ENCODE measurements around the gene SLC39A11. TPM values are rescaled to one million over a fixed set of nuclear protein-coding genes. Genes with fewer than 3 reads are reported as not detected.
A peak's percentile ranks its signal among the peaks of the same experiment; 100 is the strongest.

The SLC39A11 gene
- total RNA-seq, 1 experiment from 2014 or later, result 18.9 TPM

DNA sequence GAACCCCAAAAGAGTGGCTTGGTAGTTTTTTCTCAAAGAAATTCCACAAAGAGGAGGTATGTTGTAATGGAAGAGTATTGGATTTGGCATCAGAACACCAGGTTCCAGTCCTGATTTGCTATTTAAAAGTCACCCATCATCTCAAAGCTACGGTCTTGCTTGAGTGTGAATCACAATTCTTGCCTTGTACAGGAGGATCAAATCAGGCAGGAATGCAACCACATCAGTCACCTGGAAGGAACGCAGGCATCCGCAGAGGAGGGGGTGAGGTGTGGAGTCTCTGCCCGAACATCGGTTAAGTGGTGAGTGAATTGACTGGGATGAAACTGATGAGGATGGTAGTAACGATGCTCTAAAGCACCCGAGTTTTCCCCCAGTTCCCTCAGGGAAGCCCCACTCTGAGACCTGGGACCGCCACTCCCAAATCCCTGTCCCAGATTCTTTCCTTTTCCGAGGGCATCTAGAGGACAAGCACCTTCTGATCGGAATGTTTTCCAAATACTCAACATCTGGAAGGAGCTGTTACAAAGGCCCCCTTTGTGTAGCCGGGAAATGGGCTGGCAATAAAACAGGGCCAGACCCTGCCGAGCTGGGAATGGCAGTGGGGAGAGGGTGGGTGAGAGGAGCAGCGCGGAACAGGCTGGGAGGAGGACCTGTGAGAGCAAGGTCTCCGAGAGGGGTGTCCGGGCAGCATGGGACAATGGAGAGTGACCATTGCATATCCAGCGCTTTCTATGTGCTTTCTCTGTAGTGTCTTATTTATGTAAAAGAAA is 469.6 kb downstream of the SLC39A11 start:
- POLR2A ChIA-PET, result no interaction called here
- ATAC-seq (peak; percentile 58; the same call in 1 of the 2 replicates), DNase-seq (ENCODE audit: low spot score) (no peak)
- Mint-ChIP-seq H3K4me3 (no peak overlapping the region), H3K27ac (no peak overlapping the region), H3K4me1 (peaks cover 22% of the 10 kb centered on the region), H3K36me3 (no peaks in the 10 kb centered on the region), H3K9me3 (peaks cover 25% of the 10 kb centered on the region), H3K27me3 (ENCODE audit: low read depth) (no peaks in the 10 kb centered on the region; the same call in none of the 2 replicates)
- CTCF ChIA-PET, result interaction anchor here (1.3 to 2.7 kb wide), 2 partner anchors 62 to 66 kb away, joined by 3 to 13 read pairs; no protein-coding TSS in a partner anchor
- TF ChIP-seq, protein P1, sequence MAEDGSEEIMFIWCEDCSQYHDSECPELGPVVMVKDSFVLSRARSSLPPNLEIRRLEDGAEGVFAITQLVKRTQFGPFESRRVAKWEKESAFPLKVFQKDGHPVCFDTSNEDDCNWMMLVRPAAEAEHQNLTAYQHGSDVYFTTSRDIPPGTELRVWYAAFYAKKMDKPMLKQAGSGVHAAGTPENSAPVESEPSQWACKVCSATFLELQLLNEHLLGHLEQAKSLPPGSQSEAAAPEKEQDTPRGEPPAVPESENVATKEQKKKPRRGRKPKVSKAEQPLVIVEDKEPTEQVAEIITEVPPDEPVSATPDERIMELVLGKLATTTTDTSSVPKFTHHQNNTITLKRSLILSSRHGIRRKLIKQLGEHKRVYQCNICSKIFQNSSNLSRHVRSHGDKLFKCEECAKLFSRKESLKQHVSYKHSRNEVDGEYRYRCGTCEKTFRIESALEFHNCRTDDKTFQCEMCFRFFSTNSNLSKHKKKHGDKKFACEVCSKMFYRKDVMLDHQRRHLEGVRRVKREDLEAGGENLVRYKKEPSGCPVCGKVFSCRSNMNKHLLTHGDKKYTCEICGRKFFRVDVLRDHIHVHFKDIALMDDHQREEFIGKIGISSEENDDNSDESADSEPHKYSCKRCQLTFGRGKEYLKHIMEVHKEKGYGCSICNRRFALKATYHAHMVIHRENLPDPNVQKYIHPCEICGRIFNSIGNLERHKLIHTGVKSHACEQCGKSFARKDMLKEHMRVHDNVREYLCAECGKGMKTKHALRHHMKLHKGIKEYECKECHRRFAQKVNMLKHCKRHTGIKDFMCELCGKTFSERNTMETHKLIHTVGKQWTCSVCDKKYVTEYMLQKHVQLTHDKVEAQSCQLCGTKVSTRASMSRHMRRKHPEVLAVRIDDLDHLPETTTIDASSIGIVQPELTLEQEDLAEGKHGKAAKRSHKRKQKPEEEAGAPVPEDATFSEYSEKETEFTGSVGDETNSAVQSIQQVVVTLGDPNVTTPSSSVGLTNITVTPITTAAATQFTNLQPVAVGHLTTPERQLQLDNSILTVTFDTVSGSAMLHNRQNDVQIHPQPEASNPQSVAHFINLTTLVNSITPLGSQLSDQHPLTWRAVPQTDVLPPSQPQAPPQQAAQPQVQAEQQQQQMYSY (CRISPR knock-in tag; IDR thresholded peaks at IDR 0.05), result peak; percentile 70
- TF ChIP-seq RORB (CRISPR knock-in tag; IDR thresholded peaks at IDR 0.05), result no peak

DNA sequence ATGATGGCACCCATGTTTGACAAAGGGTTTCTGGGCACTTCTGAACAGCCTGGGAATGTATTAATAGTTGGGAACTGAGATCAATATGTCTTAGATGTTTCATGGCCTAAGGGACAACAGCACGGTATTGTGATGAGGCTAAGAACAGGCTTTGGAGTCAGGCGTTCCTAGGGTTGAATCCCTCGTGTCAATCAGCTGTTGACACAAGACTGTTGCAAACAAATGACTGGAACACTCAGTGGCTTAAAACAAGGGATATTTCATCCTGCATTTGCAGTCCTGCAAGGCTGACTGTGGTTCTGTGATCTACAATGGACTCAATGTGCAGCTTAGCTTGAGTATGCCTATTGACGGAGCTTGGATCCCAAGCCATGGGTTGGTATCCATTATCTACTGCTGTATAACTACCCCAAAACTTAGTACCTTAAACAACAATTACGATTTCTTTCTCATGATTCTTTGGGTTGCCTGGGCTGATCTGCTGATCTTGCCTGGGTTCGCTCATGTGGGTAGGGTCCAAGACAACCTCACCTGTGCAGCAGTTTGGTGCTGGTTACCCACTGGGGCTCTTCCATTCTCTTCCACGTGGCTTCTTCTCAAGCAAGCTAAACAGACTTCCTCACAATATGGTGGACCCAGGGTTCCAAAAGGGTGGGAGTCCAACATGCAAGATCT is 472.4 kb downstream of the SLC39A11 start:
- H3K4me3 Mint-ChIP-seq, result no peak overlapping the region
- H3K36me3 Mint-ChIP-seq, result no peaks in the 10 kb centered on the region
- POLR2A ChIA-PET, result no interaction called here
- DNase-seq (ENCODE audit: low spot score) (no peak), ATAC-seq (no peak)
- no peaks in the 10 kb centered on the region; the same call in none of the 2 replicates for H3K27me3 Mint-ChIP-seq (ENCODE audit: low read depth)
- CTCF ChIA-PET, result interaction anchor here (1.1 to 1.4 kb wide), 3 partner anchors 60 to 105 kb away, joined by 3 to 6 read pairs (median 3); no protein-coding TSS in a partner anchor
- TF ChIP-seq ZNF532 (CRISPR knock-in tag; IDR thresholded peaks at IDR 0.05; ENCODE audit: borderline replicate concordance), result no peak
- TF ChIP-seq, protein P2, sequence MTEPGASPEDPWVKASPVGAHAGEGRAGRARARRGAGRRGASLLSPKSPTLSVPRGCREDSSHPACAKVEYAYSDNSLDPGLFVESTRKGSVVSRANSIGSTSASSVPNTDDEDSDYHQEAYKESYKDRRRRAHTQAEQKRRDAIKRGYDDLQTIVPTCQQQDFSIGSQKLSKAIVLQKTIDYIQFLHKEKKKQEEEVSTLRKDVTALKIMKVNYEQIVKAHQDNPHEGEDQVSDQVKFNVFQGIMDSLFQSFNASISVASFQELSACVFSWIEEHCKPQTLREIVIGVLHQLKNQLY (CRISPR knock-in tag; IDR thresholded peaks at IDR 0.05), result no peak
- H3K4me1 Mint-ChIP-seq, result peaks cover 37% of the 10 kb centered on the region
- H3K9me3 Mint-ChIP-seq, result peaks cover 4% of the 10 kb centered on the region; the same call in 1 of the 2 replicates
- no peak overlapping the region for H3K27ac Mint-ChIP-seq

DNA sequence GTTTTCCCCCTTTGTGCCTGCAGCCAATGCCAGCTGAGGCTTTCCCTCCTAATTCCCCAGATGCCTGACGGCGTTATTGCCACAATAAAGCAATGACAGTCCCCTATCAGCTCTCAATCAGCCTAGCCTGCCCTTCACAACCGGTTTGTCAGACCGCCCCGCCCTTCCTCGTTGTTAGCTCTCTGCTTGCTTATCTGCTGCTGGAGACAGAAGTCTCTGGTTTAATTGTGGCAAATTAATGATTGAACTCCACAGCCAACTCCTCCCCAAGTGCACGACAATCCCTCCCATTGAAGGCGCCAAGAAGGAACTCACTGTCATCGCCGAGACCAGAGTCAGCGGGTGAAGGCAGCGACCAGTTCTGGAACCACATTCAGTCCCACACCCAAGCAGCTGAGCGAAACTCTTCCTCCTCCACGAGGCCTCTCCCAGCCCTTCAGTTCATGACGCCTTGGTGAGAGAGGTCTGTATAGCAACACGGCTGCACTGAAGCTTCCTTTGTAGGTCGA is 474.4 kb downstream of the SLC39A11 start:
- Mint-ChIP-seq H3K4me1 (peaks cover 30% of the 10 kb centered on the region), H3K27ac (no peak overlapping the region), H3K4me3 (no peak overlapping the region), H3K27me3 (ENCODE audit: low read depth) (peaks cover 11% of the 10 kb centered on the region), H3K36me3 (no peaks in the 10 kb centered on the region), H3K9me3 (0 out of 2 replicates have a peak, but pooled peaks cover 4% of the 10 kb centered on the region)
- ChIA-PET POLR2A (interaction anchor here (1.0 kb wide), 1 partner anchor 27 kb away, joined by 3 read pairs; no protein-coding TSS in a partner anchor), CTCF (interaction anchor here (1.0 to 1.8 kb wide), 3 partner anchors 23 to 61 kb away, joined by 5 to 8 read pairs (median 7); no protein-coding TSS in a partner anchor)
- no peak for DNase-seq (ENCODE audit: low spot score)
- no peak for ATAC-seq
- TF ChIP-seq E2F5 (CRISPR knock-in tag; IDR thresholded peaks at IDR 0.05) (no peak), AR (CRISPR knock-in tag; IDR thresholded peaks at IDR 0.05) (no peak), TEAD4 (CRISPR knock-in tag; IDR thresholded peaks at IDR 0.05) (no peak), EMX1 (CRISPR knock-in tag; IDR thresholded peaks at IDR 0.05) (no peak), USF2 (CRISPR knock-in tag; IDR thresholded peaks at IDR 0.05) (no peak)
